ENCODE measurements around the gene SYK.

Gene SYK

DNA sequence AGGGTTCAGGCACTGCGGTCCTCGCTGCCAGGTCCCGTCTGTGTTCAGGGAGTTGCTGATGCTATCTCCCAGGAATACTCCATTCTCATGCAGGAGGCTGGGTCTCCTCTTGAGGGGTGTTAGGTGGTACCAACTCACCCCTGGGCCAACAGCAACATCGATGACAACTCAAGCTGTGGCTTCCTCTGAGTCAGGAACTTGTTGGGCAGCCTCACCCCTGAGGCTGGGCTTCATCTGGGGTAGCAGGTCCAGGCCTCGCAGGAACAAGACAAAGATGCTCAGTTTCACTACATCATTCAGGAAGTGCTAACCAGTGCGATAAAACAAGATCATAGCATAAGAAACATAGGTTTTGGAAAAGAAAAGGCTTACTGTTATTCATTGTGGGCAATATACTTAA, 125.9 kb downstream of the SYK start:
- WGBS = 93% methylated on average over 6 of the region's 6 CpGs
- no peaks in the 10 kb centered on the region for H3K36me3 ChIP-seq (ENCODE audit: insufficient read depth, low read length)
- H3K9me3 ChIP-seq (ENCODE audit: insufficient read depth, low read depth, low read length) = no peaks in the 10 kb centered on the region
- H3K27ac ChIP-seq (ENCODE audit: low read depth, low read length) = no peak overlapping the region
- no peaks in the 10 kb centered on the region for H3K4me1 ChIP-seq (ENCODE audit: insufficient read depth, low read length)
- no peak overlapping the region for H3K4me3 ChIP-seq (ENCODE audit: low read length)
- no peaks in the 10 kb centered on the region for H3K27me3 ChIP-seq (ENCODE audit: insufficient read depth, low read length)
- no peak overlapping the region for H3K9ac ChIP-seq (ENCODE audit: low read depth, low read length)

DNA sequence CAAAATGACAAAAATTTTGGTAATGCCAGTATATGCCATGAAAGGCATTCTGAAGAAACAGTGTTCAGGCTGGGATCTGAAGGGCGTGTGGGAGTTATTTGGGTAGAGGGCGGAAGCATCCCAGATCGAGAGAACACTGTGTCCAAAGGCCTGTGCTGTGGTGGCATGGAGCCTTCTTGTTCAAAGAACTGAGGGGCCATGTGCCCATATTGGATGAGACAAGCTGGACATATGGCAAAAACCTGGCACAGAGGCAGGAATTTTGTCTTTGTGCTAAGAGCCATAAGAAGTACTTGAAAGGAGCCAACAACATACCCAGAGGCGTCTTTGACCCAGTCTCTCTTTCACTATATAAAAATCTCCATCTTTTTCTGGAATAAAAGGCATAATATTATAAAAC, 128.0 kb downstream of the SYK start:
- H3K9me3 ChIP-seq (ENCODE audit: insufficient read depth, low read depth, low read length) = no peaks in the 10 kb centered on the region
- no peak overlapping the region for H3K27ac ChIP-seq (ENCODE audit: low read depth, low read length)
- H3K36me3 ChIP-seq (ENCODE audit: insufficient read depth, low read length) = no peaks in the 10 kb centered on the region
- no peak overlapping the region for H3K9ac ChIP-seq (ENCODE audit: low read depth, low read length)
- WGBS = 93% methylated on average over 4 of the region's 4 CpGs
- H3K4me1 ChIP-seq (ENCODE audit: insufficient read depth, low read length) = no peaks in the 10 kb centered on the region
- H3K27me3 ChIP-seq (ENCODE audit: insufficient read depth, low read length) = no peaks in the 10 kb centered on the region
- no peak overlapping the region for H3K4me3 ChIP-seq (ENCODE audit: low read length)

DNA sequence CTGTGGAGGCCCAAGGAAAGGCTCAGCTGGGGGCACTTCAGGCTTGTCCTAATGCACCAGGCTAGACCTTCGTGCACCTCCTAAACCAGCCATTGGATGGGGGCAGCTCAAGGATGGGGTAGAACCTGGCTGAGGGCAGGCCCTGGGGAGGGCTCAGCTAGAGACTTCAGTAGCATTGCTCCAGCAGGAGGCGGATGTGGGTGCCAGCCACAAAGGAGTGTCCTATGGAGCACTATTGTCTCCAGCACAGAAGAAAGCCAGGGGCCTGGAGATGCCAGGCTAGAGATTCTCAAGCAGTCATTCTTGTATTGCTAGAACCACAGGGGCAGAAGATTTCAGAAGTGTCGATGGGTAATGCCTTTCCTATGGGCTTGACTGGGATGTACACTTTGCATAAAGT, 131.8 kb downstream of the SYK start:
- Histone ChIP-seq H3K27me3 (ENCODE audit: insufficient read depth, low read length) (no peaks in the 10 kb centered on the region), H3K9ac (ENCODE audit: low read depth, low read length) (no peak overlapping the region), H3K36me3 (ENCODE audit: insufficient read depth, low read length) (no peaks in the 10 kb centered on the region), H3K4me3 (ENCODE audit: low read length) (no peak overlapping the region), H3K9me3 (ENCODE audit: insufficient read depth, low read depth, low read length) (no peaks in the 10 kb centered on the region), H3K4me1 (ENCODE audit: insufficient read depth, low read length) (no peaks in the 10 kb centered on the region), H3K27ac (ENCODE audit: low read depth, low read length) (no peak overlapping the region)
- WGBS = 91% methylated on average over 3 of the region's 3 CpGs

DNA sequence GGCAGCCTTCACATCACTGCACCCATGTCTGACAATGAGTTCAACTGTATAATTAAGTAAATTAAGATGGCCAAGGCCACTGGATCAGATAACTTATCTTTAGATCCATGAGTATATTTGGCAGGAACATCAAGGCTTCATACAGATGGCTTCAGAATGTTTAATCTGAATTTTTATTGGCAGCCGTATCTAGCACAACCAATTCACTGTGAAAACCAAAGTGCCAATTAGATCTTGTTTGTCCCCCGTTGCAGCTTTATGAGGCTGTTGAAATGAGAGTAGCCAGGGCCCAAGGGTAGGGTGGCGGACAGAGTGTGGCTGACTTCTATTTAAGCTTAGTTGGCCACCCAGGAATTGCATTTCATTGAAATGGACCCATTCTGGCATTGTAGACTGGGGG, 137.7 kb downstream of the SYK start:
- Histone ChIP-seq H3K27me3 (ENCODE audit: insufficient read depth, low read length) (no peaks in the 10 kb centered on the region), H3K36me3 (ENCODE audit: insufficient read depth, low read length) (no peaks in the 10 kb centered on the region), H3K9ac (ENCODE audit: low read depth, low read length) (no peak overlapping the region), H3K9me3 (ENCODE audit: insufficient read depth, low read depth, low read length) (no peaks in the 10 kb centered on the region), H3K27ac (ENCODE audit: low read depth, low read length) (no peak overlapping the region), H3K4me1 (ENCODE audit: insufficient read depth, low read length) (no peaks in the 10 kb centered on the region), H3K4me3 (ENCODE audit: low read length) (no peak overlapping the region)
- WGBS = 95% methylated on average over 3 of the region's 3 CpGs

DNA sequence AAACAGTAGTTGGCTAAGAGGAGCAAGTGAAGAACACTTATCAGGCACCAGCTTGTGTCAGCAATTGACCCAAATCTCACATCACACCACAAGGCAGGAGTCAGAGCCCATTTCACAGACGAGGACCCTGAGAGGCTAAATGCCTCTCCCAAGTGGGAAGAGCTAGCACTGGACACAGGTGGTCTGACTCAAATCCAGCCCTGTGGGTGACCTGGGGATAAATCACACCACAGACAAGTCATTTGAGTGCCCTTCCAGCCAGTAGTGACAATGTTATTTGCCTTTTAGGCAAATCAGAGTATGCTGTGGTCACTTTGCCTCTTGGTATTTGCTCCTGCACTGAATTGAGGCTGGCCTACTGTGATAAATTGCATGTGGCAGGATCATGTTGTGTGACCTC, 138.7 kb downstream of the SYK start:
- H3K9me3 ChIP-seq (ENCODE audit: insufficient read depth, low read depth, low read length) = no peaks in the 10 kb centered on the region
- no peak overlapping the region for H3K9ac ChIP-seq (ENCODE audit: low read depth, low read length)
- no peak overlapping the region for H3K4me3 ChIP-seq (ENCODE audit: low read length)
- no peaks in the 10 kb centered on the region for H3K4me1 ChIP-seq (ENCODE audit: insufficient read depth, low read length)
- 93% methylated on average over 1 of the region's 1 CpG for WGBS
- no peak overlapping the region for H3K27ac ChIP-seq (ENCODE audit: low read depth, low read length)
- no peaks in the 10 kb centered on the region for H3K36me3 ChIP-seq (ENCODE audit: insufficient read depth, low read length)
- no peaks in the 10 kb centered on the region for H3K27me3 ChIP-seq (ENCODE audit: insufficient read depth, low read length)

DNA sequence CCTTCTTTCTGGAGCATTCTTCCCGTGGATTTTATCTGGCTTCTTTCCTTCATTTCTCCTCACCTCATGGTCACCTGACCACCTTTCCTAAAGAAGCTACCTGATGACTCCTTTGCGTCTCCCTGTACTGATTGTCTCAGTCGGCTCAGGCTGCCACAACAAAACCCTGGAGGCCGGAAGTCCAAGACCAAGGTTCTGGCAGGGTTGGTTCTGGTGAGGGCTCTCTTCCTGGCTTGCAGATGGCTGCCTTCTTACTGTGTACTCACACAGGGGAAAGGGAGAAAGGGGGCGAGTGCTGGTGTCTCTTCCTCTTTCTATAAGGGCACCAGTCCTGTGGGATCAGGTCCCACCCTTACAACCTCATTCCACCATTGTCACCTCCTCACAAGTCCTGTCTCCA, 140.0 kb downstream of the SYK start:
- H3K4me3 ChIP-seq (ENCODE audit: low read length) = no peak overlapping the region
- 88% methylated on average over 4 of the region's 5 CpGs for WGBS
- no peak overlapping the region for H3K27ac ChIP-seq (ENCODE audit: low read depth, low read length)
- H3K36me3 ChIP-seq (ENCODE audit: insufficient read depth, low read length) = no peaks in the 10 kb centered on the region
- no peak overlapping the region for H3K9ac ChIP-seq (ENCODE audit: low read depth, low read length)
- no peaks in the 10 kb centered on the region for H3K9me3 ChIP-seq (ENCODE audit: insufficient read depth, low read depth, low read length)
- H3K4me1 ChIP-seq (ENCODE audit: insufficient read depth, low read length) = no peaks in the 10 kb centered on the region
- no peaks in the 10 kb centered on the region for H3K27me3 ChIP-seq (ENCODE audit: insufficient read depth, low read length)

DNA sequence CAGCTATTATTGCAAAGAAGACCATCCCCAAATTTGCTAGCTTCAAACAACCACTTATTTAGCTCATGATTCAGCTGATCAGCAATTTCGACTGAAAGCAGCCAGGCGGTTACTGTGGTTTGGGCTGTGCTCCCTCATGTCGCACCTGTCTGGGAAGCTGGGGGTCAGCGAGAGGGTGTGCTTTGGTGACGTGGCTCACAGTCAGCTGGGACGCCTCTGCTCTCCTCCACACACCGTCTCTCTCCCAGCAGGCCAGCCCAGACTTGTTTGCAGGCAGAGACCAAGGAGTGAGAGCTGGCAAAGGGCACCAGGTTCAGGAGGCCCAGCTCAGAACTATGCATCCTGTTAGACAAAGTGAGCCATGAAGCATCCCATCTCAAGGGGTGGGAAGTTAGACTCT, 140.9 kb downstream of the SYK start:
- Histone ChIP-seq H3K27me3 (ENCODE audit: insufficient read depth, low read length) (no peaks in the 10 kb centered on the region), H3K9me3 (ENCODE audit: insufficient read depth, low read depth, low read length) (no peaks in the 10 kb centered on the region), H3K4me1 (ENCODE audit: insufficient read depth, low read length) (no peaks in the 10 kb centered on the region), H3K36me3 (ENCODE audit: insufficient read depth, low read length) (no peaks in the 10 kb centered on the region), H3K4me3 (ENCODE audit: low read length) (no peak overlapping the region), H3K9ac (ENCODE audit: low read depth, low read length) (no peak overlapping the region), H3K27ac (ENCODE audit: low read depth, low read length) (no peak overlapping the region)
- 91% methylated on average over 7 of the region's 7 CpGs for WGBS

DNA sequence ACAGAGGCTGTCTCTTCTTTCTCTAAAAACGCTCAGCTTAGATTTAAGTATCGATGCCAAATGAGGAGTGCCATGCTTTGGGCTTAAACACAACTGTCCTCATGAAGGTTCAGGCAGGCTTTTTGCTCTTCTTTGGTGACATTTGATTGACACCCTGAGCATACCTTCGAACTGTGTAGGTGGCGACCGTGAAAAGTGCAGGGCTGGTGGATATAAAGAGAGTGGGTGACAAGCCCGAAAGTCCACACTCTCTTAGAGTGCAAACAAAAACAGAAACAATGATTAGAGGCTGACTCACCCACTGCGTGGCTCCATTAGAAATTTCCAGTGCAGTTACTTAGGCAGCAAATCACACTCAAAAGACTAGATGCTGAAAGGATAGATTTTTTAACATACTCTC, 141.7 kb downstream of the SYK start:
- 89% methylated on average over 7 of the region's 7 CpGs for WGBS
- no peak overlapping the region for H3K27ac ChIP-seq (ENCODE audit: low read depth, low read length)

DNA sequence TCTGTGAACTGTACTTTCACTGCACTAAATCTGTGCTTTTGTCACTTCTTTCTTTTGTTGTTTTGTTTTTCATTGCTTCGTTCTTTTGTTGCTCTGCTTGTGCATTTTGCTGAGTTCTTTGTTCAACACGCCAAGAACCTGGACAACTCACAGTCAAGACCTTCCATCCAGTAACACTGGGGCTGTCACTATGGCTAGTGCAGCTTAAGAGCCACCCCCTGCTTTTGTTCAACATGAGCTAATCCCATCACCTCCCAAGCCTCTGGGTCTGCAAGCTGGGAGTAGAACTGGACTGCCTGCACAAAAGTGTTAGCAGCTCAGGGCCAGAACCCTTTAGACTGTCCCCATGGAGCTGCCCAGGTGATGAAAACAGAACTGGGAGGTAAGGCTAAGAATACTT, 143.7 kb downstream of the SYK start:
- H3K27ac ChIP-seq (ENCODE audit: low read depth, low read length) = no peak overlapping the region
- no peak overlapping the region for H3K9ac ChIP-seq (ENCODE audit: low read depth, low read length)
- H3K4me3 ChIP-seq (ENCODE audit: low read length) = no peak overlapping the region
- no peaks in the 10 kb centered on the region for H3K27me3 ChIP-seq (ENCODE audit: insufficient read depth, low read length)
- WGBS = 96% methylated on average over 2 of the region's 2 CpGs
- no peaks in the 10 kb centered on the region for H3K36me3 ChIP-seq (ENCODE audit: insufficient read depth, low read length)
- peaks cover 5% of the 10 kb centered on the region for H3K4me1 ChIP-seq (ENCODE audit: insufficient read depth, low read length)
- no peaks in the 10 kb centered on the region for H3K9me3 ChIP-seq (ENCODE audit: insufficient read depth, low read depth, low read length)

More for the DNA sequence above, 141.7 kb downstream of the SYK start:
- Histone ChIP-seq H3K9ac (ENCODE audit: low read depth, low read length) (no peak overlapping the region), H3K27me3 (ENCODE audit: insufficient read depth, low read length) (no peaks in the 10 kb centered on the region), H3K4me1 (ENCODE audit: insufficient read depth, low read length) (no peaks in the 10 kb centered on the region), H3K4me3 (ENCODE audit: low read length) (no peak overlapping the region), H3K36me3 (ENCODE audit: insufficient read depth, low read length) (no peaks in the 10 kb centered on the region), H3K9me3 (ENCODE audit: insufficient read depth, low read depth, low read length) (no peaks in the 10 kb centered on the region)

DNA sequence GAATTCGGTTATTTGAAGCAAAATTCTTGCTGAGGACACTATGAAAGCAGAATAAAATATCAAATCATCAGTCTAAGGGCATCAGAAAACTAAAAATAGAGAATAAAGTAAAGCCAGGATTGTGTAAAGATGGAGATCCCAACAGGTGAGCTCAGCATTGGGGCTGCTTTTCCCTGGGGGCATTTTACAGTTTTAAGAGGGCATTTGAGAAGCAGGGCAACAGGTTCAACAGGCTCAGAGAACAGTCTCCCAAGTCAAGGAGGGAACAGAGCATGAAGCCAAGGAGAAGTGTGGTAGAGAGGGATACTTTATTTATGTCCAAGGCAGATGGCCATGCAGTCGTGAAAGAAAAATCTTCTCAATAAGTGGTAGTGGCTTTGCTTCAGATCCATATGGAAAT, 145.4 kb downstream of the SYK start:
- no peaks in the 10 kb centered on the region for H3K9me3 ChIP-seq (ENCODE audit: insufficient read depth, low read depth, low read length)
- H3K4me1 ChIP-seq (ENCODE audit: insufficient read depth, low read length) = peaks cover 11% of the 10 kb centered on the region
- no peak overlapping the region for H3K4me3 ChIP-seq (ENCODE audit: low read length)
- no peak overlapping the region for H3K27ac ChIP-seq (ENCODE audit: low read depth, low read length)
- no peak overlapping the region for H3K9ac ChIP-seq (ENCODE audit: low read depth, low read length)
- H3K36me3 ChIP-seq (ENCODE audit: insufficient read depth, low read length) = no peaks in the 10 kb centered on the region
- WGBS = 100% methylated on average over 1 of the region's 2 CpGs
- no peaks in the 10 kb centered on the region for H3K27me3 ChIP-seq (ENCODE audit: insufficient read depth, low read length)
